PC-3 (cell line): Measurements from ENCODE around the gene ADGRV1.

Experiments
- CTCF ChIP-seq: fragments of 300-600 bp; sonication (generic); conservative IDR thresholded peaks from 2 replicates; pipeline ENCODE4 v1.5.1; 2017; ENCODE audit warnings: antibody characterized with exemption, low read depth, mild to moderate bottlenecking, low read length
- EZH2 ChIP-seq: fragments of 300-600 bp; sonication (generic); IDR thresholded peaks from one replicate; pipeline ENCODE4 v1.6.1; 2017; ENCODE audit warnings: antibody characterized with exemption, mild to moderate bottlenecking, low read length; ENCODE audit not compliant: unreplicated experiment
- EZH2phosphoT487 ChIP-seq: fragments of 300-600 bp; sonication (generic); IDR thresholded peaks from 2 replicates; pipeline ENCODE4 v1.6.1; 2018; ENCODE audit warnings: mild to moderate bottlenecking, antibody characterized with exemption, low read length, borderline replicate concordance

DNA sequence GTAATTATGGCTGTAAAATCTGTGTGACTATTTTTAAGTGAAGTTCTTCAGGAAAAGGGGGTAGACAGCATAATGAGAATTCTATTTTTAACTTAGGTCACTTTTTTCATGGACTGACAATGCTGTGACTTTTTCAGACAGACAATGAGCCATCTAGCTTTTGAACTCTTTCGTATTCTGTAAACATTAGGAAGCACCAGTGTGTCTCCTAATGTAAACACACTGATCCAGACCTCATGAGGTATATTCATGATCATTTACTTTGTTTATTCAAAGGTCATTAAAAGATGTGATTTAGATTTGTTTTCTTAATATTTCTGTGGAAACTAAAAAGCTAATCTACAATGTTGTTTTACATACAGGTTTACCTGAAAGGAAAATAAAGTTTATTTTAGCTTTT, 352.6 kb downstream of the ADGRV1 start:
- no peak for TF ChIP-seq CTCF
- TF ChIP-seq EZH2: no peak
- TF ChIP-seq EZH2phosphoT487: no peak
